GM21360 (cell line): ENCODE data around the gene SH3PXD2A.

Experiments
- ATAC-seq: cut with Tn5 transposase; IDR thresholded peaks from one replicate; pipeline ENCODE4 v1.9.1; 2021; ENCODE audit warnings: mild to moderate bottlenecking, moderate library complexity; ENCODE audit not compliant: unreplicated experiment

The SH3PXD2A gene

DNA sequence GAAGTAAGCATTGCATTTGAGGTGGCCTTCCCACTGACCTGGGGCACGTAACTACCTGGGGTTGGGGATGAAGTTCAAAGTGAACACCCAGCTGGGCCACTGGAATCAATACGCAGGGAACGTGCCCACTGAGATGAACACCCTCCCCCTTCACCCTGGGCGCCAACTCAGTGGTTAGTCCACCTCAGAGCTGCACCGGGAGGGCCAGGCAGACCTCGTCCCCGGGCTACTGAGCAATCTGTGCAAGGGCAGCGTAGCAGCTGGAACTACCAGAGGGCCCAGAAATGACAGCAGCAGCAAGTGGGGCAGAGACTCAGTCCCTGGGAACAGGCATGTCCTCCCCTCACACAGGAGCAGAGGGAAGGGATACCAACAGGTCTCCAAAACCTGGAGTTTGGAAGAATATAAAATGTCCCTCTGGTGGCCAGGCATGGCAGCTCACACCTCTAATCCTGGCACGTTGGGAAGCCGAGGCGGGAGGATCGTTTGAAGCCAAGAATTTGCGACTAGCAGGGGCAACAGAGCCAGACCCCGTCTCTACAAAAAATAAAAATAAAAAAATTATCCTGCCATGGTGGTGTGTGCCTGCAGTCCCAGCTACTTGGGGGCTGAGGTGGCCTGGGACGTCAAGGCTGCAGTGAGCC, 143.9 kb downstream of the SH3PXD2A start:
- no peak for ATAC-seq

DNA sequence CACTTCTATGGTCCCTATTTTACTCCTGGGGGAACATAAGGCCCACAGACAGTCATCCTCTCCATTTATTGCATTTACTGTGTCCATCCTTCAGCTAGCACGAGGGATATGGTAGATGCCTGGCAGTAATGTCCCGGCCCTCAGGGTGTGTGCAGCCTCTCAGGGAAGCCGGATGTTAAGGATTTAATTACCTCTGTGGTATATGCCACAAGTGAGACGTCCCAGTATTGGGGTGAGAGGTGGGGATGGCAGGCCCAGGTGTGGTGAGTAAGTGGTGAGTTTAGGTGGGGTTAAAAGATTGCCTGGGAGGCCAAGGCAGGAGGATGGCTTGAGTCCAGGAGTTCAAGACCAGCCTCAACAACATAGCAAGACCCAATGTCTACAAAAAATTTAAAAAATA, 144.9 kb downstream of the SH3PXD2A start:
- no peak for ATAC-seq

GRCh38 chr10:103709341-103709920, 145.9 kb downstream of the SH3PXD2A start:
- no peak for ATAC-seq

DNA sequence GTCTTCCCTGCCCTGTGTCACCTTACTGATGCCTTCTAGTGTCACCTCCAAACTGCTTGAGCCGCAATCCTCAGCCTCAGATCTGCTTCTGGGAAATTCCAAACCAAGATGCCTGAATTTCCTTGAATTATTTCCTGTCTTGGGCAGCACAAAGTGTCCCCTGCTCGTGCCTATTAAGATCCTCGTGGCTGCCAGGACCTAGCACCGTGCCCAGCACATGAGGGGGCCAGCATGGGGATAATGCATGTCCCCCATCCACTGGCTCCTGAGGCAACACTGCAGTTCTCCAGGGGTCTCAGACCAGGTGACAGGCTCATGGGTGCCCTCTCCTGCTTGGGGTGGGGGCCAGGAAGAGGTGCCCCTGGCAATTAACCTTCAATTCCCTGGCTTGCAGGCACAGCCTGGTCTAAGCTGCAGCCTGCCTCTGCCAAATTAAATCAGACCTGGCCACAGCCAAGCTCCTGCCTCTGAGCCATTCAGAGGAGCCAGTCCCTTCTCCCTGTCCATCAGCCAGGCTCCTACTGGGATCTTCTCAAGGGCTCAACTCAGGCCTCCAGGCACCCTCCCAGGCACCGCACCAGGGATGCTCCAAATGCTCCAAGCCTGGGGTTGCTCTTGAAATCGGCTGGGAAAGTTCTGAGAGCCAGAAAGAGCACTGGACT, 146.6 kb downstream of the SH3PXD2A start:
- no peak for ATAC-seq

- no peak for ATAC-seq
Measured at GRCh38 chr10:103707956-103708626, 147.3 kb downstream of the SH3PXD2A start.

DNA sequence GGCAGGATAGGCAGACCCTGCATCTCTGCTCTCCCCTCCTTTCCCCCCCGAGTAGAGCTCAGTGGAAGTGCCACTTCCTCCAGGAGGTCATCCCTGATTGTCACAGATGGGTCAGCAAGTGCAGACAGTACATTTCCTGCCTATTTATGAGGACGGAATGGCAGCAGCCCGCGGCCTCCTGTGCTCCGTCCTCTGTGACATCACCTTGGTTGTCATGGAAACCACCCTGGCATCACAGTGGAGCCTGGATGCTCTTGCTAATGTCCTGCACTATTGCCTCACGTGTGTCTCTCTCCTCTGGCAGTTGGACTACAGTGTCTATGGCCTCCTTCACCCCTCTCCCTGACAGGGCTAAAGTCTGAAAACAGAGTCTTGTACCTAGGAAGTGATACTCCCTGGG, 148.6 kb downstream of the SH3PXD2A start:
- no peak for ATAC-seq

- ATAC-seq = no peak
Measured at GRCh38 chr10:103706047-103706446, 149.3 kb downstream of the SH3PXD2A start.

DNA sequence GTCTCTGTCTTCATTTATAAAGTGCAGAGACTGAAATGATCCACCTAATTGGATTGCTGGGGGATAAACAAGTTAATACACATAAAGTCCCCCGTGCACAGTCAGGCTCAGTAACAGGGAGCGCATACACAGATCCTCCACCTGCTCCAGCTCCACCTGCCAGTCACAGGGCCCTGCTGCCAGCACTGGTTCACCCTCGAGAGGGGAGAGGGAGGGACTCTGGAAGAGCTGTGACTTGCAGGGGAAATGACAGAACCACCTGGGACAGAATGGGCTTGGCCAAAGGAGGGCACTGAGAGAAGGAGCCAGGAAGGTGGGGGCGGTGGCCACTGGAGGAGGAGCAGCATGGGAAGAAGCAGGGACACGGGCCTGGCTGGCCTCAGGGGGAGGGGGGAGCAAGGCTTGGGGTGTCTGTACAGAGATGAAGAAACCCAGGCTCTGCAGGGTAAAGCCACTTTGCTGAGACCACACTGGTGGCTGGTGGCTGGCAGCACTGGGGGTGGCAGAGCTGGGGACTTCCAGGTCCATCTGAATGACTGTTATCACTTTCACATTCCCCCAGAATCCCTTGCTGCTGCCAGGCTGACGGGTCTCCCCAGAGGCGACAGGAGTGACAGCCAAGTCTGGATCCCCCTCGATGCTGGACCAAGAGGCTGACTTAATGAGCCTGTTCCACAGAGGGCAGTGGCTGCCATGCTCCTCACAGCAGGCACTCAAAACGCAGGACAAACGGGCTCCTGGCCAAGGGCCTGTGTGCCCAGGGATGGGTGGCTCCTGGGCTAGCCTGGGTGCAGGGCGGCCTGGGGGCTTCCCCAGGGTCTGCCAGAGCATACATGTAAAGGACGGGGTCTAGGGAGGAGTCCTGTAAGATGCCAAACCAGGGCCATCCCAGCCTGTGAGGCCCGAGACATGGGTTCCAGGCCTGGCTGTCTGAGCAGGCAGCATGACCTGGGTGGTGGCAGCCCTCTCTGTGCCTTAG, 151.1 kb downstream of the SH3PXD2A start:
- ATAC-seq = no peak

GRCh38 chr10:103701380-103702222, 153.8 kb downstream of the SH3PXD2A start:
- ATAC-seq = no peak

DNA sequence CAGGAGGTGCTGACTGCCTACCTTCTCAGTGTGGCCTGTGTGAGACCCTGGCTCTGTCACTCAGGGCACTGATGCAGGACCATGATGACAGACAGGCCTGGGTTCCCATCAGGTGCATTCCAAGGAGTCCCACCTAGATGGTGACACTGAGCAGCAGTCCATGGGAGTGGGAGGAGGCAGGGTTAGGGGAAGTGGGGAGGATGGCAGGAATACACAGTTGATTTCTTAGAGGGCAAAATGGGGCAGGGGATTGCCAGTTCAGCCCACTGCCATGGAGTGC, 155.0 kb downstream of the SH3PXD2A start:
- ATAC-seq = no peak

- no peak for ATAC-seq
Measured at GRCh38 chr10:103699611-103700435, 155.6 kb downstream of the SH3PXD2A start.

DNA sequence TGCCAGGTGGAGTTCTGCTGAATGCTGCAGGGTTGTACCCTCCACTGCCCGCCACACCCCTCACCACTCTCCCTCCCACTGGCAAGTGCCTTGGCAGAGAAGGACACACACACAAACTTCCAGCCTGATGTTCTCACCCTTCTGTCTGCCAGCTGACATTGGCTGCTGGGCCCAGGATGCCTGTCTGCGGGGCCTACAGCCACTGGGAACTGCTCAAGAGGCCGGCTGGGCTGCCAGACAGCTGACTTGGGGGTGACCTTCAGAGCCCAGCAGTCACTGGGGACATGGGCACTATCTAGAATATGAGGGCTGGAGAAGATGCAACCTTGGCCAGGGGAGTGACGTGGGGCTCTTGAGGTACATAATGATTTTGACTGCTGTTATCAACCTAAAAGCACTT, 157.1 kb downstream of the SH3PXD2A start:
- no peak for ATAC-seq

DNA sequence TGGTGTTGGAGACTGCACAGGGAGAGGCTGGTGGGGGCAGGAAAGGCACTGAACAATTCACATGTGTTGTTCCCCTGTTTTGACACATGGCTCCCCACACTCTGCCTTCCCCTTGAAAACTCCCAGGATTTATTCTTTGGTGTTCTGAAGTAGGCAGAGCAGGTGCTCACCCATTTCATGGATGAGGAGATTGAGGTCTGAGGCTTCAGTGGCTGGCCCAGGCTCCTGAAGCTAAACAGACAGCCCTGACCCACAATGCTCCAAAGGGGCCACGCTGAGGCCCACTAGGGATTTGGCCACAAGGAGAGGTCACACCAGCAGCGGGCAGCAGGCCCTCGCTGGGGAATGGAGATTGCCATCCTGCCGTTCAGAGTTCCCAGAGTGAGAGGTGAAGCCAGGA, 157.6 kb downstream of the SH3PXD2A start:
- no peak for ATAC-seq

GRCh38 chr10:103696411-103697145, 158.8 kb downstream of the SH3PXD2A start:
- peak; percentile 41 for ATAC-seq

- no peak for ATAC-seq
Measured at GRCh38 chr10:103696094-103696410, 159.3 kb downstream of the SH3PXD2A start.

DNA sequence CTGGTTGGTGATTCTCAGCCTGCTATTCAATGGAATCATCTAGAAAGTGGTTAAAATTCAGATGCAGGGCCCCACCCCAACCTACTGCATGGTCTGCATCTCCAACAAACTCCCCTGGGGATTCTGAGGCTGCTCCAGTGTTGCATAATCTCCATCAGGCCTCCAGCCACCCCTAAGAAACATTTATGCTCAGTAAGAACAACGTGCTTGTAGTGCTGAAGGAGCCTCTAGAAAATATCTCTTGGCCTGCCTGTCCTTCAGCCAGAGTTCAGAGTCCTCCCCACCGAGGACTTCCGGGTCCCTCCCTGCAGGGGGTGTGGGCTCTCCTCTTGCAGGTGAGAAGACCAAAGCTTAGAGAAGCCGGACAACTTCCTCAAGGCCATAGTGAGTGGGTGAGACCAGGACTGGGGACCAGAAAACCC, 159.8 kb downstream of the SH3PXD2A start:
- no peak for ATAC-seq

DNA sequence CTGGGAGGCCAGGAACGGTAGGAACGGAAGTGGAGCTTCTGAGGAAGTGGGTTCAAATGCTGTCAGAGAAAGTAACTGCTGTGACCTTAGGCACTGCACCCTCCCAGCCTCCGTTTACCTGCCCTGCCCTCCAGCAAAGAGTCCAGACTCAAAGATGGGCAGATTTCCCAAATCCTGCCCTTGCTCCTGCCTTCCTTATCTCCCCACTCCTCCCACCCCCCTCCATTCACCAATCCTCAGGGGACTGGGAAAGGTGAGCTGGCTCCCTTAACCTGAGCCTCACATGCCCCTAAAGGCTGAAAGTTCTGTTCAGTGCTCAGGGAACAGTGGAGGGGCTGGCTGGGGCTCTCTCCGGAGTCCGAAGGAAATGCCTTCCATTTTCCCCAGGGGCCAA, 161.6 kb downstream of the SH3PXD2A start:
- ATAC-seq = no peak

DNA sequence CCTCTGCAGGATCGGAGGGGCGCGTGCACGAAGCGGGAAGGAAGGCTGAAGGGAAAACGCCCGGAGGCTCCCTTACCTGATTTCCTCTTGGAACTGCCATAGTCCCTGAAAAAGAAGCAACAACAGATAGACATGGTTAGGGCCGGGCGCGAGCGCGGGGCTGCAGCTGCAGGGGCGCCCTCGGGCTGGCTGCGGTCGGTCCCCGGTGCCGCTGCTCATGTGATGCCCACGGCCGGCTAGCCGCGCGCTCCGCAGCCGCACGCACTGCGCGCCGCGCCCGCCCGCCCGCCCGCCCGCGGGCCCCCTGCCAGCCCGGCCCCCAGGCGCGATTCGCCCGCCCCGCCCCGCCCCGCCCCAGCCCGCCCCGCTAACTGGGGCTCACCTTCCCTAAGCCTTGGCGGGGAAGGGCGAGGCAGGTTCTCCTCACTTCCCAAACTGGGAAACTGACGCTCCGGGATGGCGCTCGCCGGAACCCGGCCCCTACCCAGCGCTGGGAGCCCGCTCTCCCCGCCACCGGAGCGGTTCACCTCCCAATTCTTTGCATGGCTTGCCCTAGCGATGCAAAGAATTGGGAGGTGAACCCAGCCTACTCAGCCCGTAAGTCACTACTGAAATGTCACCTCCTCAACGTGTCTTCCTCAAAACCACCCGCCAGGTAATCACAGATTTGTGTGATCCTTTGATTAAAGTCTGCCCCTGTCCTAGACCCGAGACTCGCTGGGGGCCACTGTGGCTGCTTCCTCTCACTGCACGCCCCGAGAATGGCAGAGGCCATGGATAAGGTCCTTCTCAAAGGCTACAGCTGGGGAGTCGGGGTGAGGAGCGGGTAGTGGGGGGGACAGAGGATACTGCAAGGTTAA, 162.2 kb downstream of the SH3PXD2A start:
- ATAC-seq = no peak
